HG03159 (cell line): ENCODE measurements around the gene ZNF768.

ENCODE experiments used
- ATAC-seq: cut with Tn5 transposase; IDR thresholded peaks from one replicate; pipeline ENCODE4 v1.9.1; 2021; ENCODE audit warnings: mild to moderate bottlenecking, moderate library complexity; ENCODE audit not compliant: unreplicated experiment

The ZNF768 gene

DNA sequence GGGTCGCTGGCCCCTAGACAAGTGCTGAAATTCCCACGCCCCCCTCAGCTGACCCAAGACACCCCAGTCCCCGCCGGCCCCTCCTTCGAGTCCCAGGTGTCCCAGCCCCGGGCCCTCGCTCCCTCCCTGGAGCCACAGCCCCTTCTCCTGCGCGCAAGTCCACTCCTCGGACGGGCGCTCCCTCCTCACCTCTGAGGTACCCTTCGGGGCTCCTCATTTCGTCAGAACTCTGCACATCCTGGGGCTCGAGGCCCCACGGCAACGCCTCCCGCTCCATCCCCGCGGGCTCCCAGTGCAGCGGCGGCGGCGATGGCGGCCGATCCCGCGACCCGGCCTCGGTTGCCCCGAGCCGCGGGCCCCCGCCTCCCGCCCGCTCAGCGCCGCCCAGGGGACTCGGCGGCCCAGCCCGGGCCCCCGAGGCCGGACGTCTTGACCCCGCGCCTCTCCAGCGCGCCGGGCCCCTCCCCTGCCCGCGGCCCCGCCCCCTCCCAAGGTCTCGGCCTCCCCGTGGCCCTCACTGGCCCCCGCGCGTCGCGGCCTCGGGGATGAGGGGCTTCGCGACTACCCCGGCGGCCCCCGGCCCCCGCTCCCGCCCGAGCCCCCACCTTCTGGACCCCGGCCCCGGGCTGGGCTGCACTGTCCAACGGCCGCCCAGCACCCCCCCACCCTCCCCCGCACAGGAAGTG, at the start of gene ZNF768:
Gene ZNF768, minus strand, starts transcription at position 430 of the 686 bp plus-strand sequence. Its CDS starts 153 bp downstream, at position 277.
- peak; percentile 19 for ATAC-seq

DNA sequence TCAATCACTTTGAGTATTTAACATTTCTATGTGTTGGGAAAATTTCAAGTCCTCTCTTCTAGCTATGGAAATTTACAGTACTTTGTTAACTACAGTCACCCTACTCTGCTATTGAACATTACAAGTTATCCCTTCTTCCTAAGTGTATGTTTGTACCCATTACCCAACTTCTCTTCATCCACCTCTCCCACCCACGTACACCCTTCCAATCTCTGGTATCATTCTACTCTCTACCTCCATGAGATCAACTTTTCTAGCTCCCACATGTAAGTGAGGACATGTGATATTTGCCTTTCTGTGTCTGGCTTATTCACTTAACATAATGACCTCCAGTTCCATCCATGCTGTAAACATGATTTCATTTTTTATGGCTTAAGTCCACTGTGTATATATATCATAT, 48.3 kb upstream of the ZNF768 start:
- ATAC-seq = no peak

DNA sequence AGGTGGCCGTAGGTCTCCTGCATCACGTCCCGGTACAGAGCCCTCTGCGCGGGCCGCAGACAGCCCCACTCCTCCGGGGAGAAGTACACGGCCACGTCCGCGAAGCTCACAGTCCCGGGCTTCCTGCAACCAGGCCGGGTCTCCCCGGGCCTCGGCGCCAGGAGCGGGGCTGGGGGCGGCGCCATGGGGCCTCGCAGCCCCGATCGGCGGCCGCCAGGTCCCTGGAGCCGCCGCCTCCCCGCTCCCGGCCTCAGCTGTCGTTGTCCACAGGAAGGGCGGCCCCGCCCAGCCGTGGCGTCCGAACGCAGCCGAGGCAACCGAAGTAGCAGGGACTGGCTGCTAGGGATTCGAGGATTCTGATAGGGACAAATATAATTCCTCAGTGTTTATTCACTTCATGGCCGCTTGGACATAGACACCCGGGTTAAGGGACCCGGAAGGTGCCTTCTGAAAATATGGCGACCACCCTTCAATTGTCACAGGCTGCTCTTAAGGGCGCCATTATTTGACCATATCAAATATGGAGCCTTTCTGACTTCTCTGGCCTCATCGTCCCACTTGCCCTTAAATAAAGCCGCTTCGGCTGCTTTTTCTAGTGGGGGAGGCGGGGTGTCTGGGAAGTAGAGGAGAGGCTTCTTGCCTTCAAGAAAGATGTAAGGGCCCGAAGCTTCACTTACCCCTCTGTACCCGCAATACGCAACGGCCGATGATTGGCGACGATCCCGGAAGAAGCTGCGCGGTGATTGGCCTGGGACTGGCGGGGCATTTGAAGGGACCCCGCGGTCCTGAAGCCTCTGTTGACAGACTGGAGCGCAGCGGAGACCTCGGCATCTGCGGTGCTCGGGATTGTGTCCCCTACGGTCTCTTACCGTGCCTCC, 45.3 kb upstream of the ZNF768 start, which contains the start of gene ZNF688:
Gene ZNF688, minus strand, starts transcription at position 270 of the 878 bp plus-strand sequence. Its CDS starts 85 bp downstream, at position 185.
- peak; percentile 75 for ATAC-seq

DNA sequence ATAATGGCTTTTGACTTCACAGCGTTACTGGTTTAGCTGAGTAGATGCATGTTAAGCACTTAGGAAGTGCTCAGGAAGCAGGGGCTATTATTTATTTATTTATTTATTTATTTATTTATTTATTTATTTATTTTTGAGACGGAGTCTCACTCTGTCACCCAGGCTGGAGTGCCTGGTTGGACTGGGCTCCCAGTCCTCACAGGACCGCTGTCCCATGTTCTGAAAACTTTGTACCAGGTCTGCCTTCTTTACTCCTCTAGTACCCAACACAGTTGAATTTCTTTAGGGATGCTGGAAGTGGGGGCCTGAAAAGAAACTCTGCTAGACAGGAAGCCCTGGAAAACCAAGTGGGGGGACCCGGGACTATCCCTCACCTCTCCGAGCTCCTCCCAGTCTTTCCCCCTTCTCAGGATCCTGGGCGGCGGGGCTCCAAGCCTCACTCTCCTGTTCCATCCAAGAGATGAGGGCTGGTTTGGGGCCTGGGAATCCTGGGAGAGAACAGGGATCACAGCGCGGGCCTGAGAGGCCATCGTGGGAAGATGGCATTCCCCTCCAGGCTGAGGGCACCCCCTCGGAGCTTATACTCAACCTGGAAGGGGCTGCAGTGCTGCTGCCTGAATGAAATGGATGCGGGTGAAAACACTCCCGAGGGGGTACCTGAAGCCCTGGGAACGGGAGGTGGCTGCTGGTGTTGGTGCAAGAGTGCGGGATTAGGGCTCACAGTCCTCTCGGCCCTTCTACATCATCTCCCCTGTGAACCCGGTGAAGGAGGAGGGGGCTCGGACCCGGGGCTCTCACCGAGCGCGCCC, 44.5 kb upstream of the ZNF768 start:
- no peak for ATAC-seq

DNA sequence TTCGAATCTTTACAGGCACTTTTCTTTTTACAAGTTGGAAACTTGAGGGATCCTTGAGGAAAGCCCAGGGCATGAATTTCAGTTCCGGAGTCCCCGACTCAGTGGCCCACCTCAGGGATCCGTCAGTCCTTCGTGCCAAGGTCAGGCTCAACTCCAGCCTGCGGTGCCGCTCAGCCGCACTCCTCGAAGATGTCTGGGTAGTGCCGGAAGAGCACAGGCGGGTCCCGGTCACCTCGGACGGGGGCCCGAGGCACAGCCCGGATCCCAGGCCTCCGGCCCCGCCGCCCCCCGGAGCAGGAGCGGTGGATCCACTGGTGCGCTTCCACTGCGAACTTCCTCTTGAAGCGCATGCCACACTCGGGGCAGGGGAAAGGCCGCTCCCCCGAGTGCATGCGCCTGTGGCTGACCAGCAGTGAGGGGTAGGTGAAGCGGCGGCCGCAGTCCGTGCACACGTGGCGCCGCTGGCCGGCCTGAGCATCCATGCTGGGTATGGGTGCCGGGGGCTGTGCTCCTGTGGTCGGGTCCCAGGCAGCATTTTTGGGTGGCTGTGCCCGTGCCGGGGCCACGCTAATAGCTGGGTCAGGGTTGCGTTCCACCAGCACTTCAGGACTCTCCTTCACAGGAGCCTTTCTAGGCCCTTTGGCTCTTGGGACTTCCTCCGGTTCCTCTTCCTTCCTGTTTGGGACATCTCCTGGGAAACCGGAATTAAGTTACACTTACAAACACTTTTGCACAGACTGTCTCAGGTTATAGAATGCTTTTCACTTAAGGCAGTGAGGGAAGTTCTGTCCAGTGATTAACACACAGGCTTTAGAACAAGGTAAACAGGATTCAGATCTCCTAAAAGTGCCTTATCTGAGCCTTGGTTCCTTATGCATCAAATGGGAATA, 43.6 kb upstream of the ZNF768 start:
- no peak for ATAC-seq

DNA sequence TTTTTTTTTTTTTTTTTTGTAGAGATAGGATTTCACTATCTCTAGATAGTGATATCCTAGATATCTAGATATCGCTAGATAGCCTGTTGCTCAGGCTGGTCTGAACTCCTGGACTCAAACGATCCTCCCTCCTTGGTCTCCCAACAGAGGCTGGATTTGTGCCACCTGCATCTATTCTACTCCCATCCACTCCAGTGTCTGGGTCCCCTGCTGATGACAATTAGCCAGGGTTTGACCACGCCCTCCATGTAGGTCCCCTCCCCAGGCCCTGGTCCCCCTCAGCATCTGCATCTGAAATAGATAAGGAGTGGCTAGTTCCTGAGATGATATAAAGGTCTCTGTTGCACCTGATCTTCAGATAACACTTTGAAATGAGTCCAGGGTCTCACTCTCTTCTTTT, 42.9 kb upstream of the ZNF768 start:
- no peak for ATAC-seq

DNA sequence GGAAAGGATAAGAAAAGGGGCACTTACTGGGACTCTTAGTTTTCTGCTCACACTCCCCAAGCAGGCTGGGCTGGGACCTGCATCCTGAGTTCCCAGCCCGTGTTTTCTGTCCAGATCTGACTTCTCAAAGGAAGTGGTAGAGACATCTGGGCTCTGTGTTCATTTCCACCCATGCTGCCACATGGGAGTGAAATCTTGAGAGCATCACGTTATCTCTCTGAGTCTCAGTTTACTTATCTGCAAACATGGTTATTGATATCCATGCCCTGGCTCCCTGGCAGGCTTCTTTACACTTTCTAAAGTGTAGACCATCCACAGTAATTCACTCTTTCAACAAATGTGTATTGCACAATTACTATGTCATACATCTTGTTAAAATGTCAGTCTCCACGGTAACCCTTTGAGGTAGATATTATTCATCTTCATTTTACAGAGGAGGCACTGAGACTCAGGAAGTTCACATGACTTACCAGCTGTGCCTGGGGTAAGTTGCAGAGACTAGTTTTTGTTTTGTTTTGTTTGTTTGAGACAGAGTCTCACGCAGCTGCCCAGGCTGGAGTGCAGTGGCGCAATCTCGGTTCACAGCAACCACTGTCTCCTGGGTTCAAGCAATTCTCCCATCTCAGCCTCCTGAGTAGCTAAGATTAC, 41.7 kb upstream of the ZNF768 start:
- ATAC-seq = peak; percentile 38

DNA sequence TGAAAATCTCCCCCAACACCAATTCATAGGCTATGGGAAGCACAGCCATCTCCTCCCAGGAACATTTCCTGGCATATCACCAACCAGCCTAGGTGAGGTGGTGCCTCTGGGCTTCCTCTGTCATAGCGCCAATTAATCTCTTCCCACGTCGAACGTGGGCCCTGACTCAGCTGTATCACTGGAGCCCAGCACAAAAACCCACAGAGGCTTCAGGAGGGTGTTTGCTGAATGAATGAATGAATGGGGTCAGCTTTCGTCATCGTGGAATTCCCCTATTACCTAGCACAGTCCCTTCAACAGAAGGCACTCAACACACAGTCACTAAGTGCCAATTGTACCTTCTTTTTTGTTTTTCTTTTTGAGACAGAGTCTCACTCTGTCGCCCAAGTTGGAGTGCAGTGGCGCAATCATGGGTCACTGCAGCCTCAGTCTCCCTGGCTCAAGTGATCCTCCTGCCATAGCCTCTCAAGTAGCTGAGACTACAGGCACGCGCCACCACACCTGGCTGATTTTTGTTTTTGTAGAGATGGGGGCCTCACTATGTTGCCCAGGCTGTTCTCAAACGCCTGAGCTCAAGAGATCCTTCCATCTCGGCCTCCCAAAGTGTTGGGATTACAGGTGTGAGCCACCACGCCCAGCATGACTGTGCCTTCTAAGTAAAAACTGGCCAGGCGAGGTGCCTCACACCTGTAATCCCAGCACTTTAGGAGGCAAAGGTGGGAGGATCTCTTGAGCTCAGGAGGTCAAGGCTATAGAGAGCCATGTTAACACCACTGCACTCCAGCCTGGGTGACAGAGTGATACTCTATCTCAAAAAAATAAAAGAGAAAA, 41.0 kb upstream of the ZNF768 start:
- ATAC-seq = no peak

DNA sequence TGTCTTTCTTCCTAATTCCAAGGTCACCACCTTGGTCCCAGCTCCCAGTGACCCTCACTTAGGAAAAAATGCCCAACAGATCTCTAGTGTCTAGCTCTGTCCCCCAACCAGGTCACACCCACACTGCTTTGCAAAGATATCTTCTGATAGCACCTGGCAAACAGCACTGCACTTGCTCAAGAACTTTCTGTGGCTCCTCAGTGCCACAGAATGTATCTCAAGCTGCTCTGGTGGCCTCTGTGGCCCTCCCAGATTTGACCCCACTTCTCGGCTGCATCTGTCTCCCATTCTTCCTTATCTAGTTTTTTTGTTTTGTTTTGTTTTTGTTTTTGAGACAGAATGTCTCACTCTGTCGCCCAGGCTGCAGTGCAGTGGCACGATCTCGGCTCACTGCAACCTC, 40.2 kb upstream of the ZNF768 start:
- ATAC-seq = no peak

DNA sequence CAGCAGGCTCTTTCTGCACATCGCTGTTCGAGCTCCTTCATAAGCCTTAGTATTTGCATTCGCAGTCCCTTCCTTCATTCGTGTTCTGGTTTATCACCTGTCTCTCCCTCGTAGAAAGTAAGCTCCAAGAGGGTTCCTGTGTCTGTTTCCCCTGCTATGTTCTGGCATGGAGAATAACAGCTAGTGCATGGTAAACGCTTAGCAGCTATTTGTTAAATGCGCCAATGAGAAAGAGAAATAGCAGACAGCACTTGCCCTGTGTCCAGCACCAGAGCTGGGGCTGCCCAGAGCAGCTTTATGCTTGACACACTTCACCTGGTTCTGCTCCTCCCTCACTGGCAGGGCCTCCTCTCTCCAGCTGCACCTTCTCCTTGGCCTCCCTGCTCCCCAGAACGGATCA, 39.6 kb upstream of the ZNF768 start:
- no peak for ATAC-seq

DNA sequence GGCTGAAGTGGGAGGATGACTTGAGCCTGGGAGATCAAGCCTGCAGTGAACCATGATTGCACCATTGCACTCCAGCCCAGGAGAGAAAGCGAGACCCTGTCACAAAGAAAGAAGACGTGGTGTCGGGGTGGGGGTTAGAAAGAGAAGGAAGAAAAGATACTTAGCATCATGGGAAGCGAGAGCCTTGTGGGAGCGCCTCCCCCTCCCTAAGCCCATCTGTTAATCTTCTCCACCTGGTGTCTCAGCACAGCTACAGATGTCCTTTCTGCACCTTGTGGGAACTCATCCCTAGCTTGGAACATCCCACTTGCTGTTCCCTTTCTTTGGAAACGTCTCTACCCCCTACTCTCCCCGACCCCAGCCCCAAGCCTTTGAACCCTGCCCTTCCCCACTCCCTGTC, 39.2 kb upstream of the ZNF768 start:
- ATAC-seq = no peak

DNA sequence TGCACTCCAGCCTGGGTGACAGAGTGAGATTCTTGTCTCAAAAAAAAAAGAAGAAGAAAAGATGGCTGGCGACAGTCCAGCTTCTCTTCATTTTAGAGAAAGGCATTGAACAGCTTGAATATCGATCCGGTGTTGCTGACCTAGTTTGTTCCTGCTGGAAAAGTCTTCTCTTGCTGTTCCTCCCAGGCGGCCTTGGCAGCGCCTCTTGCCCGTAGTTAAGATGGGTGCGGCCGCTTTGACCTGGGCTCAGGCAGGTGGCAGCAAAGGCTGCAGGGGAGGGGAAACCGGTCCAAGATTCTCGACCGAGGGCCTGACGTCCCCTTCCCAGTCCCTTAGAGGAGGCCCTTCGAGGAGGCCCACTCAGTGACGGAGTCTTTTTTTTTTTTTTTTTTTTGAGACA, 35.7 kb upstream of the ZNF768 start:
- ATAC-seq = no peak

DNA sequence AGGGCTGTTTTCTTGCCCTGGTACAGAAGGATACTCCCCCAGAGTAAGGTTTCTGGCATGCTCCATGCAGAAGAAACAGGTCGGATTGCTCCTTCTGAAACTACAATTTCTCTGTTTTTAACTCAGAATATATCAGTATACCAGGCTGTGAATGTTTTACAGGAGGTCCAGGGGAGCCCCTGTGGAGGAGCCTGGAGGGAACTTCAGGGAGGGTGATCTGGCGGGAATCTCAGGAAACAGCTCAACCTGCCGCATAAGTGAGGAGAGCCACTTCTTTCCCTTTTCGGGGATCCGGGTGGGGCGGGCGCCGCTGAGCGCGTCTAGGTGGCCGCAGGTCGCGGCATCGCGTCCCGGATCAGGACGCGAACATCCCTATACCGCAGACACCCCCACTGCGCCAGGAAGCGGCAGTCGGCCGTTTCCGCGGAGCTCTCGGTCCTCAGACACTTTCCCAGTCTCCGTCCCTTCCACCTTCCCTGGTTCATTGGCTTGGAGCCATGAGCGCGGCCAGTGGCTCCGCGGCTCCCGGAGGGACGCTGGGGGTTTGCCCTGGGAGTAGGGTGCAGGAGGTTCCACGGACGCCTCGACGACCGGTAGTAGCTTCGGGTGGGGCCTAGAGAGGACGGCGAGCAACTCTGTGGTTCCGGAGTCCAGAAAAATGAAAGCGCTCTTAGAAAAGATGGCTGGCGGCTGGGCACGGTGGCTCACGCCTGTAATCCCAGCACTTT, 34.9 kb upstream of the ZNF768 start:
- ATAC-seq = no peak

DNA sequence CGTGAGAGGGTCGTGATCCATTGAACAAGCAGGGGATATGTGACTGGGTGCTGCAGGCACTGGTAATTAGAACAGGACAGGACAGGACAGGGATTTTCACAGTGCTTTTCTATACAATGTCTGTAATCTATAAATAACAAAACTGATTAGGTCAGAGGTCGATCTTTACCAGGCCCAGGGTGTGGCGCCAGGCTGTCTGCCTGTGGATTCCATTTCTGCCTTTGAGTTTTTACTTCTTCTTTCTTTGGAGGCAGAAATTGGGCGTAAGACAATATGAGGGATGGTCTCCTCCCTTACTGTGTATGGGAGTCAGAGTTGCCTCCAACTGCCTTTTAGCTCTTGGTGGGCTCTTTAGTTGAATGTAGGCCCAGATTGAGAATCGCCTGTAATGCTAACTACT, 33.3 kb upstream of the ZNF768 start:
- no peak for ATAC-seq

DNA sequence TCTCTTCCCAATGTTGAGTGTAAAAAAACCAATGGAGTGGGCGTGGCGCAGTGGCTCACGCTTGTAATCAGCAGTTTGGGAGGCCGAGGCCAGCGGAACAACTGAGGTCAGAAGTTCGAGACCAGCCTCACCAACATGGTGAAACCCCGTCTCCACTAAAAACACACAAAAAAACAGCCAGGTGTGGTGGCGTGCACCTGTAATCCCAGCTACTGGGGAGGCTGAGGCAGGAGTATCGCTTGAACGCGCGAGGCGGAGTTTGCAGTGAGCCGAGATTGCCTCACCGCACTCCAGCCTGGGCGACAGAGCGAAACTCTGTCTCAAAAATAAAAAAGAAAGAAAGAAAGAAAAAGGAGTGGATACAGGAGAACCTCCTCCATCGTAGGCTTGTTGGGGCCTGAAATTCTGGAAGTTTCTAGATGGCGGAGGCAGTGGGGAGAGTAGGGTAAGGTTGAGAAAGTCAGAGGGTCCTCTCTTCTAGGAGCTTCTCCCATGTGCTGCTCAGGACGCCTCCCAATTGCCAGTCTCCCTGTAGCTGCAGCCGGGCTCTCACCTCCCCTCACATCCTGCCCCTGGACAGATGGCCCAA, 32.5 kb upstream of the ZNF768 start:
- ATAC-seq = no peak

DNA sequence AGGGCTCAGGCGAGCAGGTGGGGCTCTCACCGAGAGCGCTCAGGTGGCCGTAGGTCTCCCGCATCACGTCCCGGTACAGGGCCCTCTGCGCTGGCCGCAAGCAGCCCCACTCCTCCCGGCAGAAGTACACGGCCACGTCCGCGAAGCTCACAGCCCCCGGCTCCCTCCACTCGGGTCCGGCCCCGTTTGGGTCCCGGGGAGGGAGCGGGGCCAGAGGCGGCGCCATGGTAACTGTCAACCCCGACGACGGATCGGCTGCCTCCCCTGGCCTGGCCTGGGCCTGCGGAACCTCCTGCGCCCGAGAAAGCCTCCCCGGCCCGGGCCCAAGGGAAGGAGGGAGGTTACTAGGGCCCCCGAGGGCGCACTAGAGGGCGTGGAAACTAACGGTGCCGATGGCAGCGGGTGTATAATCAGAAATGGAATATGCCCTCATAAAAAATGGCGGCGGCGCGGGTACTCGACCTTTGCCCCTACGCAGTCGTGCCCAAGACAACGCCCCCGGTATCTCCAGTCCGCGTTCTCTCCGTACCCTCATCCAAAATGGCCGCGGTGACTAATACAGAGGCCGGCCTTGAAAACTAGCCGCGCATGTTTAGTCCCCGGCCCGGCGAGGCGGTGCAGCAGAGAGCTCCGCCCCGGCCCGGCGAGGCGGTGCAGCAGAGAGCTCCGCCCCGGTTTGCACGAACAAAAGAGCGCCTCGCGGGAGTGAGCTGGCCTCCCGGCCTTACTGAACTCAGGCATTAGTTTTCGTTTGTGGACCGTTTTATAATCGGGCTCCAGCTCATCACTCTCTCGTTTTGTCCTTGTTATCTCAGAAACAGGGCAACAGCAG, 31.8 kb upstream of the ZNF768 start, which contains the start of gene ZNF764:
Gene ZNF764, minus strand, starts transcription at position 418 of the 832 bp plus-strand sequence. Its CDS starts 192 bp downstream, at position 226.
- peak; percentile 87 for ATAC-seq

DNA sequence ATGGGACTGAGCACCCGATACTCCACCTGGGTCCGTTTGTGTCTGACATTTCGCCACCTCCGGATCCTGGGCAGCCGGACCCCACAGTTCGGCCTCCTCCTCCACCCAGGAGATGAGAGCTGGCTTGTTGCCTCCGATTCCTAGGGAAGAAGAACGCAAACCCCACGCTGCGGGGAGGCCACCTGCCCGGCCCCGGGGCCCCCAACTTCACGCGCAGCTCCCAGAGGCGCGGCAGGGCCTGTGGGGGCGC, 31.3 kb upstream of the ZNF768 start:
- ATAC-seq = no peak
